SU-DHL-6 (cell line): ENCODE results near the gene DAZL.

Experiments used
- H2AFZ ChIP-seq: fragments of 200-600 bp; sonication (generic); 2 replicates; pipeline ENCODE4 v1.6.1; 2014; ENCODE audit warnings: low read depth, mild to moderate bottlenecking, moderate library complexity, mixed read lengths, antibody characterized with exemption, low read length; ENCODE audit not compliant: severe bottlenecking
- H3F3A ChIP-seq: fragments of 200-600 bp; shearing (Covaris generic); 2 replicates; pipeline ENCODE4 v1.6.0; 2016; ENCODE audit warnings: antibody characterized with exemption, mild to moderate bottlenecking; ENCODE audit not compliant: insufficient read depth
- H3K27ac ChIP-seq: fragments of 200-600 bp; sonication (generic); 2 replicates; pipeline ENCODE4 v1.5.1; 2016; ENCODE audit warnings: low read depth, mild to moderate bottlenecking, low read length, moderate library complexity, mixed read lengths
- H3K27me3 ChIP-seq: fragments of 200-600 bp; sonication (generic), shearing (Covaris generic); 2 replicates; pipeline ENCODE4 v1.6.0; 2014; ENCODE audit warnings: mild to moderate bottlenecking, low read length
- H3K36me3 ChIP-seq: fragments of 200-600 bp; sonication (generic); 2 replicates; pipeline ENCODE4 v1.6.1; 2014; ENCODE audit warnings: mild to moderate bottlenecking, low read length, mixed read lengths
- H3K4me2 ChIP-seq: fragments of 300-600, 200-600 bp; shearing (Covaris generic), sonication (generic); 2 replicates; pipeline ENCODE4 v1.6.0; 2014; ENCODE audit warnings: low read length, low read depth, mild to moderate bottlenecking; ENCODE audit not compliant: poor library complexity, severe bottlenecking
- H3K4me3 ChIP-seq: fragments of 200-600 bp; sonication (generic); 2 replicates; pipeline ENCODE4 v1.5.1; 2014; ENCODE audit warnings: antibody characterized with exemption, low read length, mild to moderate bottlenecking, mixed read lengths; ENCODE audit not compliant: insufficient read depth, poor library complexity, severe bottlenecking
- H3K79me2 ChIP-seq: fragments of 200-600 bp; sonication (generic); 2 replicates; pipeline ENCODE4 v1.6.1; 2014; ENCODE audit warnings: mild to moderate bottlenecking, low read length, moderate library complexity; ENCODE audit not compliant: insufficient read depth
- H3K9ac ChIP-seq: fragments of 200-600 bp; sonication (generic); 2 replicates; pipeline ENCODE4 v1.7.0; 2014; ENCODE audit warnings: mild to moderate bottlenecking, low read length
- H3K9me2 ChIP-seq: fragments of 200-600 bp; sonication (generic); replicated peaks from 2 replicates; pipeline ENCODE4 v1.6.1; 2014; ENCODE audit warnings: low read length; ENCODE audit not compliant: insufficient read depth
- H3K9me3 ChIP-seq: fragments of 200-600 bp; sonication (generic); 2 replicates; pipeline ENCODE4 v1.6.1; 2014; ENCODE audit warnings: low read length, mixed read lengths; ENCODE audit not compliant: insufficient read depth
- H4K20me1 ChIP-seq: fragments of 200-600 bp; sonication (generic); 2 replicates; pipeline ENCODE4 v1.6.1; 2014; ENCODE audit warnings: low read depth, mild to moderate bottlenecking, antibody characterized with exemption, low read length, moderate library complexity, mixed read lengths
- CTCF ChIP-seq: fragments of 200-600 bp; sonication (generic); IDR thresholded peaks from one replicate; pipeline ENCODE4 v1.5.1; 2017; ENCODE audit warnings: antibody characterized with exemption, mild to moderate bottlenecking, low read length, moderate library complexity; ENCODE audit not compliant: insufficient read depth, poor library complexity, severe bottlenecking
- EZH2phosphoT487 ChIP-seq: fragments of 200-600 bp; sonication (generic), shearing (Covaris generic); conservative IDR thresholded peaks from 2 replicates; pipeline ENCODE4 v1.6.1; 2018; ENCODE audit warnings: mild to moderate bottlenecking, antibody characterized with exemption, low read length, moderate library complexity, mixed read lengths

The DAZL gene

DNA sequence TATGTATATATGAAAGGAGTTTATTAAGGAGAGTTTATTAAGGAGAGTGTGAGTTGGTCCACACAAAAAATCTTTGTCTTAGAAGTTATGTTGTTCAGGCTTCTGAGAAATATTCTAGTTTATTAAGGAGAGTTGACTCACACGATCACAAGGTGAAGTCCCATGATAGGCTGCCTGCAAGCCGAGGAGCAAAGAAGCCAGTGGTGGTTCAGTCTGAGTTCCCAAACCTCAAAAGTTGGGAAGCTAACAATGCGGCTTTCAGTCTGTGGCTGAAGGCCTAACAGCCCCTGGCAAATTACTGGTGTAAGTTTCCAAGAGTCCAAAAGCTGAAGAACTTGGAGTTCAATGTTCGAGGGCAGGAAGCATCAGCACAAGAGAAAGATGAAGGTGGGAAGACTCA is 42.4 kb upstream of the DAZL start:
- H3K9me2 ChIP-seq, result no peaks in the 10 kb centered on the region
- H4K20me1 ChIP-seq, result no peaks in the 10 kb centered on the region
- H3K36me3 ChIP-seq, result no peaks in the 10 kb centered on the region
- H3K27me3 ChIP-seq, result no peaks in the 10 kb centered on the region; the same call in 1 of the 2 replicates
- TF ChIP-seq EZH2phosphoT487, result no peak
- TF ChIP-seq CTCF, result no peak
- no peaks in the 10 kb centered on the region; the same call in 1 of the 2 replicates for H3K9me3 ChIP-seq
- H3K9ac ChIP-seq, result no peak overlapping the region
- H3K4me2 ChIP-seq, result no peak overlapping the region
- H3K4me3 ChIP-seq, result no peak overlapping the region
- no peak overlapping the region for H2AFZ ChIP-seq
- no peak overlapping the region for H3K27ac ChIP-seq
- H3K79me2 ChIP-seq, result no peaks in the 10 kb centered on the region
- H3F3A ChIP-seq, result no peaks in the 10 kb centered on the region

DNA sequence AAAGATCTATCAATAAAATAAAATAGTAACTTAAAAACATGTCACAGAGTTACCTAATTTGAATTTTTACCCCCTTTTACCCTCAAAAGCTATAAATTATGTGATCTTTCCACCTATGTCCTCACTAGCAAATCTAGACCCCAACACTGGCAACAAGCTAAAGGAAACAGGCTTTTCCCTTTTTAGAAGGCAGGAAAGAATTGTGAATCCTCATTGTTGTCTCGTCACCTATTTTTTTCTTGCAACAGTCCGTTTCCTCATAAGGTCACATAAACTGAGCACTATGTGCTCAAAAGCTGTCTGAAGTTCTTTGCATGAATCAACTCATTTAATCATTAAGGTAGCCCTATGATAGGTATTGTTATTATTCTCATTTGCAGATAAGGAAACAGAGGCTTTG is 34.6 kb upstream of the DAZL start:
- TF ChIP-seq EZH2phosphoT487, result no peak
- TF ChIP-seq CTCF, result no peak
- Histone ChIP-seq H3K9ac (no peak overlapping the region), H2AFZ (no peak overlapping the region), H3K27ac (no peak overlapping the region), H3K4me3 (no peak overlapping the region), H3K79me2 (no peaks in the 10 kb centered on the region), H3K4me2 (no peak overlapping the region), H4K20me1 (no peaks in the 10 kb centered on the region), H3F3A (no peaks in the 10 kb centered on the region), H3K36me3 (no peaks in the 10 kb centered on the region), H3K9me3 (no peaks in the 10 kb centered on the region; the same call in 1 of the 2 replicates), H3K9me2 (no peaks in the 10 kb centered on the region), H3K27me3 (no peaks in the 10 kb centered on the region; the same call in 1 of the 2 replicates)

- no peaks in the 10 kb centered on the region for H3K27me3 ChIP-seq
- no peak for TF ChIP-seq EZH2phosphoT487
- TF ChIP-seq CTCF, result no peak
- H4K20me1 ChIP-seq, result no peaks in the 10 kb centered on the region
- H3K9me2 ChIP-seq, result no peaks in the 10 kb centered on the region
- no peak overlapping the region for H3K27ac ChIP-seq
- no peak overlapping the region for H2AFZ ChIP-seq
- H3K9me3 ChIP-seq, result no peaks in the 10 kb centered on the region
- H3K79me2 ChIP-seq, result no peaks in the 10 kb centered on the region
- H3K9ac ChIP-seq, result no peak overlapping the region
- no peaks in the 10 kb centered on the region for H3K36me3 ChIP-seq
- no peak overlapping the region for H3K4me3 ChIP-seq
- H3F3A ChIP-seq, result no peaks in the 10 kb centered on the region
- no peak overlapping the region for H3K4me2 ChIP-seq
Measured at GRCh38 chr3:16633948-16634347, 28.7 kb upstream of the DAZL start.

GRCh38 chr3:16632395-16632794 is 27.2 kb upstream of the DAZL start:
- Histone ChIP-seq H2AFZ (no peak overlapping the region), H3K9me3 (no peaks in the 10 kb centered on the region), H3K4me2 (no peak overlapping the region), H3K36me3 (no peaks in the 10 kb centered on the region), H3K9me2 (no peaks in the 10 kb centered on the region), H4K20me1 (no peaks in the 10 kb centered on the region), H3K79me2 (no peaks in the 10 kb centered on the region), H3K27me3 (no peaks in the 10 kb centered on the region), H3K4me3 (no peak overlapping the region), H3K27ac (no peak overlapping the region), H3K9ac (no peak overlapping the region), H3F3A (no peaks in the 10 kb centered on the region)
- TF ChIP-seq EZH2phosphoT487 (no peak), CTCF (no peak)
